HEK293 (cell line): ENCODE measurements around the gene NFKBIE.

Source experiments
- BCL11B ChIP-seq: fragments of 450-650 bp; formaldehyde crosslinking; IDR thresholded peaks from 2 replicates; pipeline ENCODE4 v1.5.1; 2016; ENCODE audit warnings: low read depth, missing biosample characterization, missing genetic modification characterization
- CTCF ChIP-seq: fragments of 450-650 bp; formaldehyde crosslinking; IDR thresholded peaks from 2 replicates; pipeline ENCODE4 v1.5.1; 2016; ENCODE audit warnings: missing biosample characterization, missing genetic modification characterization
- EGR2 ChIP-seq: fragments of 450-650 bp; formaldehyde crosslinking; IDR thresholded peaks from 2 replicates; pipeline ENCODE4 v1.5.1; 2016; ENCODE audit warnings: low read depth, missing biosample characterization, missing genetic modification characterization
- HOXA7 ChIP-seq: sonication (generic); formaldehyde crosslinking; IDR thresholded peaks from 2 replicates; pipeline ENCODE4 v1.8.1; 2022; ENCODE audit warnings: missing genetic modification reagents, borderline replicate concordance
- HOXD13 ChIP-seq: sonication (generic); formaldehyde crosslinking; IDR thresholded peaks from 2 replicates; pipeline ENCODE4 v1.8.0; 2022; ENCODE audit warnings: missing genetic modification reagents, borderline replicate concordance
- KLF1 ChIP-seq: fragments of 450-650 bp; formaldehyde crosslinking; IDR thresholded peaks from 2 replicates; pipeline ENCODE4 v1.5.1; 2016; ENCODE audit warnings: missing biosample characterization, missing genetic modification characterization
- MYNN ChIP-seq: fragments of 450-650 bp; formaldehyde crosslinking; IDR thresholded peaks from 2 replicates; pipeline ENCODE4 v1.5.1; 2016; ENCODE audit warnings: missing biosample characterization, missing genetic modification characterization, borderline replicate concordance
- OVOL3 ChIP-seq: fragments of 450-650 bp; formaldehyde crosslinking; IDR thresholded peaks from 2 replicates; pipeline ENCODE4 v1.5.1; 2016; ENCODE audit warnings: missing biosample characterization, missing genetic modification characterization
- PRDM4 ChIP-seq: fragments of 450-650 bp; formaldehyde crosslinking; IDR thresholded peaks from 2 replicates; pipeline ENCODE4 v1.5.1; 2017; ENCODE audit warnings: missing biosample characterization, missing genetic modification characterization
- REPIN1 ChIP-seq: fragments of 450-650 bp; formaldehyde crosslinking; IDR thresholded peaks from 2 replicates; pipeline ENCODE4 v1.5.1; 2017; ENCODE audit warnings: missing biosample characterization, missing genetic modification characterization, low read depth
- SP3 ChIP-seq: fragments of 450-650 bp; formaldehyde crosslinking; IDR thresholded peaks from 2 replicates; pipeline ENCODE4 v1.5.1; 2016; ENCODE audit warnings: missing biosample characterization, missing genetic modification characterization
- ZBTB17 ChIP-seq: fragments of 450-650 bp; formaldehyde crosslinking; IDR thresholded peaks from 2 replicates; pipeline ENCODE4 v1.5.1; 2016; ENCODE audit warnings: missing biosample characterization, missing genetic modification characterization
- ZBTB20 ChIP-seq: fragments of 450-650 bp; formaldehyde crosslinking; IDR thresholded peaks from 2 replicates; pipeline ENCODE4 v1.5.1; 2016; ENCODE audit warnings: missing biosample characterization, missing genetic modification characterization
- ZFP37 ChIP-seq: fragments of 450-650 bp; formaldehyde crosslinking; IDR thresholded peaks from 2 replicates; pipeline ENCODE4 v1.5.1; 2016; ENCODE audit warnings: missing biosample characterization, missing genetic modification characterization
- ZFP69B ChIP-seq: fragments of 450-650 bp; formaldehyde crosslinking; IDR thresholded peaks from 2 replicates; pipeline ENCODE4 v1.5.1; 2016; ENCODE audit warnings: missing biosample characterization, missing genetic modification characterization
- ZIC2 ChIP-seq: fragments of 450-650 bp; formaldehyde crosslinking; IDR thresholded peaks from 2 replicates; pipeline ENCODE4 v1.5.1; 2016; ENCODE audit warnings: missing biosample characterization, missing genetic modification characterization
- ZNF132 ChIP-seq: fragments of 450-650 bp; formaldehyde crosslinking; IDR thresholded peaks from 2 replicates; pipeline ENCODE4 v1.5.1; 2017; ENCODE audit warnings: missing biosample characterization, missing genetic modification characterization, borderline replicate concordance
- ZNF146 ChIP-seq: fragments of 450-650 bp; formaldehyde crosslinking; IDR thresholded peaks from 2 replicates; pipeline ENCODE4 v1.5.1; 2016; ENCODE audit warnings: missing biosample characterization, missing genetic modification characterization
- ZNF155 ChIP-seq: fragments of 450-650 bp; formaldehyde crosslinking; IDR thresholded peaks from 2 replicates; pipeline ENCODE4 v1.5.1; 2016; ENCODE audit warnings: missing biosample characterization, missing genetic modification characterization
- ZNF174 ChIP-seq: fragments of 450-650 bp; formaldehyde crosslinking; IDR thresholded peaks from 2 replicates; pipeline ENCODE4 v1.5.0; 2017; ENCODE audit warnings: missing biosample characterization, mild to moderate bottlenecking, missing genetic modification characterization
- ZNF24 ChIP-seq: fragments of 450-650 bp; formaldehyde crosslinking; IDR thresholded peaks from 2 replicates; pipeline ENCODE4 v1.5.1; 2016; ENCODE audit warnings: missing biosample characterization, missing genetic modification characterization
- ZNF266 ChIP-seq: fragments of 450-650 bp; formaldehyde crosslinking; IDR thresholded peaks from 2 replicates; pipeline ENCODE4 v1.5.1; 2016; ENCODE audit warnings: missing biosample characterization, missing genetic modification characterization, low read depth
- ZNF274 ChIP-seq, 2 experiments: fragments of 200-500 bp in 1 of 2; fragments of 450-650 bp in 1 of 2; sonication (Bioruptor generic) in 1 of 2; formaldehyde crosslinking in 1 of 2; IDR thresholded peaks; 2 replicates each; pipeline versions ENCODE4 v1.5.1 to v1.6.1; 2014 to 2016; ENCODE audit warnings: borderline replicate concordance in 1 of 2, inconsistent platforms in 1 of 2, low read length in 1 of 2, missing biosample characterization in 1 of 2, missing genetic modification characterization in 1 of 2
- ZNF37A ChIP-seq: fragments of 450-650 bp; IDR thresholded peaks from 2 replicates; pipeline ENCODE4 v1.5.1; 2018; ENCODE audit warnings: missing biosample characterization, missing genetic modification characterization
- ZNF391 ChIP-seq: fragments of 450-650 bp; formaldehyde crosslinking; IDR thresholded peaks from 2 replicates; pipeline ENCODE4 v1.5.1; 2016; ENCODE audit warnings: low read depth, missing biosample characterization, missing genetic modification characterization, borderline replicate concordance
- ZNF426 ChIP-seq: fragments of 450-650 bp; formaldehyde crosslinking; IDR thresholded peaks from 2 replicates; pipeline ENCODE4 v1.5.1; 2017; ENCODE audit warnings: missing biosample characterization, missing genetic modification characterization, mild to moderate bottlenecking, inconsistent platforms, moderate library complexity
- ZNF521 ChIP-seq: fragments of 450-650 bp; formaldehyde crosslinking; IDR thresholded peaks from 2 replicates; pipeline ENCODE4 v1.5.1; 2017; ENCODE audit warnings: missing biosample characterization, mild to moderate bottlenecking, missing genetic modification characterization
- ZNF548 ChIP-seq: fragments of 450-650 bp; formaldehyde crosslinking; IDR thresholded peaks from 2 replicates; pipeline ENCODE4 v1.5.1; 2016; ENCODE audit warnings: missing biosample characterization, missing genetic modification characterization
- ZNF571 ChIP-seq: fragments of 450-650 bp; formaldehyde crosslinking; IDR thresholded peaks from 2 replicates; pipeline ENCODE4 v1.5.0; 2017; ENCODE audit warnings: missing biosample characterization, missing genetic modification characterization
- ZNF692 ChIP-seq: fragments of 450-650 bp; formaldehyde crosslinking; IDR thresholded peaks from 2 replicates; pipeline ENCODE4 v1.5.1; 2016; ENCODE audit warnings: missing biosample characterization, missing genetic modification characterization
- ZNF747 ChIP-seq: fragments of 450-650 bp; formaldehyde crosslinking; IDR thresholded peaks from 2 replicates; pipeline ENCODE4 v1.5.1; 2016; ENCODE audit warnings: missing biosample characterization, missing genetic modification characterization
- ZNF777 ChIP-seq: fragments of 450-650 bp; formaldehyde crosslinking; IDR thresholded peaks from 2 replicates; pipeline ENCODE4 v1.5.1; 2017; ENCODE audit warnings: missing biosample characterization, missing genetic modification characterization, borderline replicate concordance
- ZSCAN5A ChIP-seq: fragments of 450-650 bp; formaldehyde crosslinking; IDR thresholded peaks from 2 replicates; pipeline ENCODE4 v1.5.1; 2016; ENCODE audit warnings: missing biosample characterization, missing genetic modification characterization
- ZXDB ChIP-seq: fragments of 450-650 bp; formaldehyde crosslinking; IDR thresholded peaks from 2 replicates; pipeline ENCODE4 v1.5.1; 2016; ENCODE audit warnings: missing biosample characterization, missing genetic modification characterization

The NFKBIE gene

GRCh38 chr6:44245912-44246662, 19.3 kb downstream of the NFKBIE start (continued):
- TF ChIP-seq HOXD13 (CRISPR knock-in tag) (no peak), ZNF548 (tag by site-specific recombination) (no peak), ZNF521 (tag by site-specific recombination) (no peak), SP3 (tag by site-specific recombination) (peak; percentile 85), ZNF747 (tag by site-specific recombination) (no peak), ZFP37 (tag by site-specific recombination) (peak; percentile 24; the same call in 1 of the 2 replicates), HOXA7 (CRISPR knock-in tag) (no peak), ZNF274 (IDR thresholded peaks at IDR 0.05; ENCODE audit: low read length) (no peak), ZNF274 (tag by site-specific recombination; IDR thresholded peaks at IDR 0.05; ENCODE audit: borderline replicate concordance) (no peak), ZNF132 (tag by site-specific recombination) (no peak), ZNF24 (tag by site-specific recombination) (peak; percentile 36; the same call in 1 of the 2 replicates), KLF1 (peak; percentile 47; the same call in 1 of the 2 replicates), ZBTB20 (peak; percentile 46; the same call in 1 of the 2 replicates), BCL11B (tag by site-specific recombination) (peak; percentile 77; the same call in 1 of the 2 replicates), ZNF571 (tag by site-specific recombination) (no peak), ZNF266 (tag by site-specific recombination) (no peak), ZNF155 (tag by site-specific recombination) (no peak), MYNN (tag by site-specific recombination) (no peak), CTCF (peak; percentile 90), ZSCAN5A (tag by site-specific recombination) (no peak), ZNF37A (tag by site-specific recombination) (no peak), EGR2 (tag by site-specific recombination) (no peak), ZIC2 (peak; percentile 90), REPIN1 (tag by site-specific recombination) (peak; percentile 79; the same call in 1 of the 2 replicates), PRDM4 (tag by site-specific recombination) (peak; percentile 100), ZNF777 (tag by site-specific recombination) (no peak), ZNF692 (tag by site-specific recombination) (no peak; the same call in none of the 2 replicates), ZBTB17 (tag by site-specific recombination) (peak; percentile 13; the same call in 1 of the 2 replicates), ZFP69B (tag by site-specific recombination) (peak; percentile 83), OVOL3 (tag by site-specific recombination) (peak; percentile 41; the same call in 1 of the 2 replicates), ZNF174 (tag by site-specific recombination) (no peak), ZNF146 (tag by site-specific recombination) (peak; percentile 19; the same call in 1 of the 2 replicates), ZXDB (tag by site-specific recombination) (peak; percentile 83), ZNF426 (no peak), ZNF391 (peak; percentile 71; the same call in 1 of the 2 replicates)
